BE2C (cell line): ENCODE measurements around the gene SSBP1.

Source experiments
- DNase-seq: peaks from one replicate; pipeline ENCODE4 v3.0.0-alpha.2; 2020
- H3K27me3 ChIP-seq: fragments of 250-450 bp; sonication (Bioruptor Pico); 2 replicates; pipeline ENCODE4 v1.5.1; 2020; ENCODE audit warnings: mild to moderate bottlenecking
- H3K36me3 ChIP-seq: fragments of 250-450 bp; sonication (Bioruptor Pico); 2 replicates; pipeline ENCODE4 v1.5.1; 2020; ENCODE audit warnings: mild to moderate bottlenecking
- H3K4me1 ChIP-seq: fragments of 250-450 bp; sonication (Bioruptor Pico); 2 replicates; pipeline ENCODE4 v1.5.1; 2020
- H3K4me3 ChIP-seq: 2 replicates; pipeline ENCODE4 v1.5.1; 2011; ENCODE audit warnings: low read depth, low read length
- H3K9me3 ChIP-seq: fragments of 250-450 bp; sonication (Bioruptor Pico); 2 replicates; pipeline ENCODE4 v1.5.1; 2020
- TF ChIP-seq, protein P1 (sequence below): IDR thresholded peaks from 2 replicates; pipeline ENCODE4 v1.5.1; 2012; ENCODE audit warnings: mild to moderate bottlenecking, low read depth, low read length

SSBP1 gene

GRCh38 chr7:141700848-141701371 lies 37.2 kb upstream of the SSBP1 start:
- no peak for DNase-seq
- H3K4me3 ChIP-seq = peak overlapping the region; percentile 69
- TF ChIP-seq, protein P1, sequence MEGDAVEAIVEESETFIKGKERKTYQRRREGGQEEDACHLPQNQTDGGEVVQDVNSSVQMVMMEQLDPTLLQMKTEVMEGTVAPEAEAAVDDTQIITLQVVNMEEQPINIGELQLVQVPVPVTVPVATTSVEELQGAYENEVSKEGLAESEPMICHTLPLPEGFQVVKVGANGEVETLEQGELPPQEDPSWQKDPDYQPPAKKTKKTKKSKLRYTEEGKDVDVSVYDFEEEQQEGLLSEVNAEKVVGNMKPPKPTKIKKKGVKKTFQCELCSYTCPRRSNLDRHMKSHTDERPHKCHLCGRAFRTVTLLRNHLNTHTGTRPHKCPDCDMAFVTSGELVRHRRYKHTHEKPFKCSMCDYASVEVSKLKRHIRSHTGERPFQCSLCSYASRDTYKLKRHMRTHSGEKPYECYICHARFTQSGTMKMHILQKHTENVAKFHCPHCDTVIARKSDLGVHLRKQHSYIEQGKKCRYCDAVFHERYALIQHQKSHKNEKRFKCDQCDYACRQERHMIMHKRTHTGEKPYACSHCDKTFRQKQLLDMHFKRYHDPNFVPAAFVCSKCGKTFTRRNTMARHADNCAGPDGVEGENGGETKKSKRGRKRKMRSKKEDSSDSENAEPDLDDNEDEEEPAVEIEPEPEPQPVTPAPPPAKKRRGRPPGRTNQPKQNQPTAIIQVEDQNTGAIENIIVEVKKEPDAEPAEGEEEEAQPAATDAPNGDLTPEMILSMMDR = no peak
- no peaks in the 10 kb centered on the region for H3K9me3 ChIP-seq
- no peaks in the 10 kb centered on the region for H3K27me3 ChIP-seq
- no peaks in the 10 kb centered on the region for H3K36me3 ChIP-seq
- no peaks in the 10 kb centered on the region; the same call in 1 of the 2 replicates for H3K4me1 ChIP-seq

DNA sequence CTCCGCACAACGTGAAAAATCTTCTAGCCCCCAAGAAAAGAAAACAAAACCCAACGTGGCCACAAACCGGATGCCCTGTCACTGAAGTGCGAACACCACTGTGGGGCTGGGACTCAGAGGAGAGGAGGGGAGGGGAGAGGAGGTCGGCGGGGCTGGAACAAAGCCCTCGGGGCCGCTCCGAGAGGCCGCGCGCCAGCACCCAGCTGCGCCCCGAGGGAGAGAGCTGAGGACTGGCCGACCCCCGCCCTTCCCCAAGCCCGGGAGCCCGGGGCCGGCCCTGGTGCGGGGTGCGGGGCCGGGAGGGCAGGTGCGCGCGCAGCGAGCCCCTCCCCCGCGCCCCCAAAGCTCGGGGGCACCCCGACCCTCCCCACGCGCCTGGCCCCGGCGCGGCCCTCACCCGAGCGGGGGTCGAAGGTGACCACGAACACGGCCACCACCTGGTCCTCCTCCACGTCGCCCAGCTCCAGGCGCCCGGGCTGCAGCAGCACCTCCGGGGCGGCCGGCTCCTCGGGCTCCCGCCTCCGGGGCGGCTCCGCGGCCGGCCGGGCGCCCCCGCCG lies 36.6 kb upstream of the SSBP1 start:
- TF ChIP-seq, protein P1 = no peak
- no peaks in the 10 kb centered on the region for H3K36me3 ChIP-seq
- H3K4me1 ChIP-seq = no peaks in the 10 kb centered on the region; the same call in 1 of the 2 replicates
- H3K4me3 ChIP-seq = peak overlapping the region; percentile 69
- no peaks in the 10 kb centered on the region for H3K9me3 ChIP-seq
- no peaks in the 10 kb centered on the region for H3K27me3 ChIP-seq
- DNase-seq = peak; percentile 64

GRCh38 chr7:141702047-141702567 lies 36.1 kb upstream of the SSBP1 start, which contains the start of gene DENND11:
DENND11 (minus strand) TSS chr7:141702166; CDS start chr7:141702153, 13 bp downstream.
- no peaks in the 10 kb centered on the region for H3K36me3 ChIP-seq
- TF ChIP-seq, protein P1 = no peak
- H3K4me1 ChIP-seq = no peaks in the 10 kb centered on the region; the same call in 1 of the 2 replicates
- no peaks in the 10 kb centered on the region for H3K27me3 ChIP-seq
- peak within 1 kb of the TSS; percentile 69 for H3K4me3 ChIP-seq
- peak; percentile 74 for DNase-seq
- no peaks in the 10 kb centered on the region for H3K9me3 ChIP-seq

GRCh38 chr7:141702892-141703291 lies 35.3 kb upstream of the SSBP1 start:
- TF ChIP-seq, protein P1 = no peak
- Histone ChIP-seq H3K4me1 (no peaks in the 10 kb centered on the region; the same call in 1 of the 2 replicates), H3K4me3 (no peak overlapping the region), H3K9me3 (no peaks in the 10 kb centered on the region), H3K36me3 (no peaks in the 10 kb centered on the region), H3K27me3 (no peaks in the 10 kb centered on the region)
- DNase-seq = no peak

DNA sequence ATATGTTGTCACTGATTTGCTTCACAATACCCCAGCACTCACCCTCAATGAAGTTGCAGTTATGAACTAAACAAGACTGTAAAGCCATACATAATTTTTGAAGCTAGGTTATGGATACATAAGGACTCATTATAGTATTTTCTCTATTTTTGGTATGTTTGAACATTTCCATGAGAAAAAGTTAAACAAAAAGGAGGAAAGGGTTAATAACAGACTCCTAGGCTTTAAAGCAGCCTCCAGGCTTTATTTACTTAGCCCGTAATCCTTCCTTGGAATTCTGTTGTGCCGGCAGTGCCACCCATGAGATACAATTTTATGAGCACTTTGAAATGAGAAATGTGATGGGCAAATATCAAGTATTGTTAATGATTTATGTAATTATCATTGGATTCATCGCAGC lies 34.0 kb upstream of the SSBP1 start:
- no peaks in the 10 kb centered on the region for H3K9me3 ChIP-seq
- H3K27me3 ChIP-seq = no peaks in the 10 kb centered on the region
- H3K36me3 ChIP-seq = no peaks in the 10 kb centered on the region
- H3K4me1 ChIP-seq = no peaks in the 10 kb centered on the region; the same call in 1 of the 2 replicates
- H3K4me3 ChIP-seq = no peak overlapping the region
- TF ChIP-seq, protein P1 = no peak
- no peak for DNase-seq

- Histone ChIP-seq H3K36me3 (no peaks in the 10 kb centered on the region), H3K4me1 (no peaks in the 10 kb centered on the region; the same call in 1 of the 2 replicates), H3K27me3 (no peaks in the 10 kb centered on the region), H3K9me3 (no peaks in the 10 kb centered on the region), H3K4me3 (no peak overlapping the region)
- DNase-seq = no peak
- TF ChIP-seq, protein P1 = no peak
These were observed 33.4 kb upstream of the SSBP1 start for GRCh38 chr7:141704741-141705140.
